ENCODE measurements around the gene GEN1.

The GEN1 gene

DNA sequence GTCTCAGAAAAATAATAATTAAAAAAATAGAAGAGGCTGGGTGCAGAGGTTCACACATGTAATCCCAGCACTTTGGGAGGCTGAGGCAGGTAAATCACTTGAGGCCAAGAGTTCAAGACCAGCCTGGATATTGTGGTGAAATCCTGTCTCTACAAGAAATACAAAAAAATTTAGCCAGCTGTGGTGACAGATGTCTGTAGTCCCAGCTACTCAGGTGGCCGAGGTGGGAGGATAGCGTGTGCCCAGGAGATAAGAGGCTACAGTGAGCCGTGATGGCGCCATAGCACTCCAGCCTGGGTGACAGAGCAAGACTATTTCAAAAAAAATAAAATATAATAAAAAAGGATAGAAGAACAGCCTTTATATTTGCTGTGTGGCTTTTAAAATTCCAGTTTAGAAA is 36.3 kb upstream of the GEN1 start:
- H3K27ac ChIP-seq, result no peak overlapping the region
- TF ChIP-seq, protein P1, sequence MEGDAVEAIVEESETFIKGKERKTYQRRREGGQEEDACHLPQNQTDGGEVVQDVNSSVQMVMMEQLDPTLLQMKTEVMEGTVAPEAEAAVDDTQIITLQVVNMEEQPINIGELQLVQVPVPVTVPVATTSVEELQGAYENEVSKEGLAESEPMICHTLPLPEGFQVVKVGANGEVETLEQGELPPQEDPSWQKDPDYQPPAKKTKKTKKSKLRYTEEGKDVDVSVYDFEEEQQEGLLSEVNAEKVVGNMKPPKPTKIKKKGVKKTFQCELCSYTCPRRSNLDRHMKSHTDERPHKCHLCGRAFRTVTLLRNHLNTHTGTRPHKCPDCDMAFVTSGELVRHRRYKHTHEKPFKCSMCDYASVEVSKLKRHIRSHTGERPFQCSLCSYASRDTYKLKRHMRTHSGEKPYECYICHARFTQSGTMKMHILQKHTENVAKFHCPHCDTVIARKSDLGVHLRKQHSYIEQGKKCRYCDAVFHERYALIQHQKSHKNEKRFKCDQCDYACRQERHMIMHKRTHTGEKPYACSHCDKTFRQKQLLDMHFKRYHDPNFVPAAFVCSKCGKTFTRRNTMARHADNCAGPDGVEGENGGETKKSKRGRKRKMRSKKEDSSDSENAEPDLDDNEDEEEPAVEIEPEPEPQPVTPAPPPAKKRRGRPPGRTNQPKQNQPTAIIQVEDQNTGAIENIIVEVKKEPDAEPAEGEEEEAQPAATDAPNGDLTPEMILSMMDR (conservative IDR thresholded peaks at IDR 0.05; ENCODE audit: low read depth), result no peak
- DNase-seq (ENCODE audit: low spot score), result no peak
- ChIA-PET CTCF (no interaction called here), POLR2A (ENCODE audit: low non-redundant PET) (no interaction called here)

DNA sequence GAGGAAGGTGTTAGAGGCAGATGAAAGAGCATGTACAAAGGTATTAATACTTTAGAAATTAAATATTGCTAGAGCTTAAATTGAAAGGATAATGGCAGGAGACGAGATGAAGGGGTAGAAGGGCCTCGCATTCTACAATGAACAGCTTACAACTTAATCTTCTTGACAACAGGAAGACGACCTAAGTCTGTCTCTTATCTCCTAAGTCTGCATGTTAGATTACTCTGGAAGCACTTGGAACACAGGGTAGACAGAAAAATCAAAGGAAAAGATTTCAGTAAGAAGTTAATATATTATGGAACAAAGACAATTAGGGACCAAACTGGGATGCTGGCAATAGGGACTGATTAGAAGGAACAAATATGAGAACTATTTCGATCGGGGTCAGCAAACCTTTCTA is 35.2 kb upstream of the GEN1 start:
- DNase-seq (ENCODE audit: low spot score), result no peak
- no peak overlapping the region for H3K27ac ChIP-seq
- ChIA-PET CTCF (interaction anchor here (0.5 to 1.0 kb wide), 2 partner anchors 13 to 93 kb away, joined by 4 to 6 read pairs; no protein-coding TSS in a partner anchor), POLR2A (ENCODE audit: low non-redundant PET) (no interaction called here)
- TF ChIP-seq, protein P1 (conservative IDR thresholded peaks at IDR 0.05; ENCODE audit: low read depth), result no peak

DNA sequence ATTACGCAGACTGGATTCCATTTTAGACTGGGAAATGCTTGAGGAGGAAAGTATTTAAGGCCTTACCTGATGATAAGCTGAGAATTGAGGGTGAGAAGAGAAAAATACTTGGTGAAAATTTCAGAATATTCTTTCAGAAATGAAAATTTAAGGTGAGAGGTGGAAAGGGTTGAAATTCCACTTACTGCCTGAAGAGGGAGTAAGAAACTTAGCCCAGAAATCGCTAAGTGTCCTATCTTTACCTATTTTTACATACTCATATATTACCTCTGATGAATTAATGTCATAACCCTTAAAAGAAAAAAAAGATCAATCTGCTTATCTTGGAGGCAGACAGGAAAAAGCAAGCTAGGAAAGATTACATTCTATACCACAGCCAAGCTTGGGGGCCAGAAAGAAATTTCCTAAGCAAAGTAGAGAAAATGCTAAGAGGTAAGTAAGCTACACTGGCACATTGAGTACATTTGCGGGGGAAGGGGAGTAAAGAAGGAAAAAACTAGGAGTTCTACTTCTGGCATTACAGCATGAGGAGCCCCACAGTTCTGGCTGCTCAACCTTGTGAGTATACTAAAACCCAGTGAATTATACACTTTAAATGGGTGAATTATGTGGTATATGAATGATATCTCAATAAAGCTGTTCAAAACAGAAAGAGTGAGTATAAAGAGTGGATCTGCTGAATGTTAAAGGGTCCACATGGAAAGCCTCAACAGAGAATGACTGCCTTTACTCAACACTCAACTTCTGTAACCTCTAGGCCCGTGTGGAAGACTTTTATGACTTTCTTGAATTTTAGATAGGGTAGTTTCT is 34.2 kb upstream of the GEN1 start:
- ChIA-PET POLR2A (ENCODE audit: low non-redundant PET) (no interaction called here), CTCF (interaction anchor here (0.6 to 1.5 kb wide), 12 partner anchors 9 to 1755 kb away, joined by 3 to 6 read pairs (median 4); no protein-coding TSS in a partner anchor)
- H3K27ac ChIP-seq, result no peak overlapping the region
- TF ChIP-seq, protein P1 (conservative IDR thresholded peaks at IDR 0.05; ENCODE audit: low read depth), result peak; percentile 81
- peak; percentile 22 for DNase-seq (ENCODE audit: low spot score)

DNA sequence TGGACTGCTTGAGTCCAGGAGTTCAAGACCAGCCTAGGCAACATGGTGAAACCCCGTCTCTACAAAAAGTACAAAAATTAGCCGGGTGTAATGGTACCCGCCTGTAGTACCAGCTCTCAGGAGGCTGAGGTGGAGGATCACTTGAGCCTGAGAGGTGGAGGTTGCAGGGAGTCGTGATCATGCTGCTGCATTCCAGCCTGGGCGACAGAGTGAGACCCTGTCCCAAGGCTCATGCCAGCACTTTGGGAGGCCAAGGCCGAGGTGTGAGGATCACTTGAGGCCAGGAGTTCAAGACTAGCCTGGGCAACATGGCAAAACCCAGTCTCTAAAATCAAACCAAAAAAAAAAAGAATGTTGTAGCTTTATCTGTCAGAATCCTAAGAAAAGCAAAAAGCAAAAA is 25.7 kb upstream of the GEN1 start:
- POLR2A ChIA-PET (ENCODE audit: low non-redundant PET), result no interaction called here

DNA sequence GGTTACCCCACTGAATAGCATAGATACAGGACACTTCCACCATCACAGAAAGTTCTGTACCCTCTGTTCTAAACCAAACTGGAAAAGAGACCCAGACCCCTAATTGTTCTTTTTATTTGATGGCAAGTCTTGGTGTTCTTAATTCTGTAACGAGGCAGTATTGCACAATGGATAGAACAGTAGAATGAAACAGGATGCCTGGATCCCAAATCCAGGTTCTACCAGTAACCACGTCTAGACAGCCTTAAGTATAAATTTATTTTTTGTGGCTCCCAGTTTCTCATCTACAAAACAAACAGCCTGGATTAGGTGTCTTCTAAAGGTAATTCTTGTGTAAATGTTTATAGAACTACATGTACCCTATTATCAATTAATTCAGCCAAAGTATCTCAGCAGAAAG is 24.1 kb upstream of the GEN1 start:
- TF ChIP-seq, protein P1 (conservative IDR thresholded peaks at IDR 0.05; ENCODE audit: low read depth), result no peak
- POLR2A ChIA-PET (ENCODE audit: low non-redundant PET), result no interaction called here
- DNase-seq (ENCODE audit: low spot score), result no peak
- CTCF ChIA-PET, result interaction anchor here (0.7 to 1.0 kb wide), 2 partner anchors 10 to 16 kb away, joined by 3 to 4 read pairs; no protein-coding TSS in a partner anchor
- no peak overlapping the region for H3K27ac ChIP-seq

More for the DNA sequence above, 25.7 kb upstream of the GEN1 start:
- TF ChIP-seq, protein P1 (conservative IDR thresholded peaks at IDR 0.05; ENCODE audit: low read depth), result no peak
- H3K27ac ChIP-seq, result no peak overlapping the region
- no peak for DNase-seq (ENCODE audit: low spot score)
- CTCF ChIA-PET, result interaction anchor here (0.6 to 0.9 kb wide), 3 partner anchors 15 to 32 kb away, joined by 4 to 6 read pairs (median 5); no protein-coding TSS in a partner anchor

DNA sequence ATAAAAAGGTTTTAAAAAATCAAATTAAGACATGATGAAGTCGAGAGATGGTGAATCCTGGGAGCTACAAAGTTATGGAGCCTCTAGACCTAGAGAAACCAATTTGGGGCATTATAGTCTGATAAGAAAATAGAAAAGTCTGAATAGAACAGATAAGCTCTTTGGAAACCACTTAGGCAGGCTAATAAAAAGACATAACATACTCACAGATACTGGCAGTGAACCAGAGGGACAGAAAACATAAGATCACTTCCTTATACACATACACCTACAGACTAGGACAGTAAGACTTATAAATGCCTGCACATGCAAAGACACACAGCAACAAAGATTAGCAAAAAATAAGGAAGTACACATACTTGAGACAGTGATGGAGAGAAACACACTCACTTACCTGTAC is 20.3 kb upstream of the GEN1 start:
- H3K27ac ChIP-seq, result no peak overlapping the region
- CTCF ChIA-PET, result interaction anchor here (0.5 to 0.6 kb wide), 2 partner anchors 23 to 843 kb away, joined by 3 read pairs; no protein-coding TSS in a partner anchor
- DNase-seq (ENCODE audit: low spot score), result no peak
- TF ChIP-seq, protein P1 (conservative IDR thresholded peaks at IDR 0.05; ENCODE audit: low read depth), result no peak
- POLR2A ChIA-PET (ENCODE audit: low non-redundant PET), result no interaction called here

Data from RWPE1 (cell line).